ENCODE measurements around the gene AGPAT4. TPM values are rescaled to one million over a fixed set of nuclear protein-coding genes. Genes with fewer than 3 reads are reported as not detected.

The AGPAT4 gene
- total RNA-seq, 1 experiment from 2014 or later: 10.1 TPM

GRCh38 chr6:161268531-161269210 lies 5.2 kb downstream of the AGPAT4 start:
- H3K36me3 ChIP-seq (ENCODE audit: insufficient read depth, low read length, poor library complexity, severe bottlenecking): no peaks in the 10 kb centered on the region
- POLR2A ChIA-PET (ENCODE audit: low non-redundant PET): no interaction called here

DNA sequence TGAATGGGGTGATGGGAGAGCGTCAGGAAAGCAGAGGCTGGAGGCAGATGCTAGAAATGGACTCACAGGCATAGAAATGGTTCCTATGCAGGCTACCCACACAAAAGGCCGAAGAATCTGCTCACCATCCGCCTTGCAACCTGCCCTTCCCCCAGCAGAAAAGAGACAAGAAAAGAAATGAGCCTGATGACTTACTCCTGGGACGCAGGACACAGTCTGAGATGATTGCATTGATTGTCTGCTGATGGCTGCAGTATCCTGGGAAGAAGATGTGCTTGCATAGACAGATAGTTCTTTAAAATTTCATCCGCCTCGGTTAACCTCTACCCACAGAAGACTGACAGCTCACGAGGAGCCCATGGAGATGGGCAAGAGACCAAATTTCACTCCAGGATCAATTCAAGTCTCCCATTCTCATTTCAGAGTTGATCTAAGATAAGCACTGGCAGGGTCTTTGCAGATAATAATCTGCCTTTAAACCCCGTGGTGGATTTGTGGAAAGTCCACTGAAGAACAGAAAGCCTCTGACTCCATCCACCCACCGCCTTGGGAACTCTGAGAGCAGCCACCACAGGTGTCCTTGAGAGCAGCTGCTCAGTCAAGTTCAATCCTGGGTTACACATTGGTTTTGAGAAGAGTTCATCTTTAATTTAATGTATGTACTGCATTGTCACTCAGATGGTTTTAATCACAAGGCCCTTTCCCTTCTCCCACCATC lies 7.2 kb downstream of the AGPAT4 start:
- intact Hi-C loops (cut with micrococcal nuclease; ENCODE audit: unreplicated experiment): no loop called here
- H3K36me3 ChIP-seq (ENCODE audit: insufficient read depth, low read length, poor library complexity, severe bottlenecking): no peaks in the 10 kb centered on the region
- no TSS peak for BruUV-seq (replicated peaks)
- no peaks in the 10 kb centered on the region for H3K27me3 ChIP-seq (replicated peaks; ENCODE audit: insufficient read depth, low read depth, low read length, poor library complexity)
- H3K4me1 ChIP-seq (ENCODE audit: insufficient read depth, low read length, poor library complexity, severe bottlenecking): no peaks in the 10 kb centered on the region
- ChIA-PET CTCF (no interaction called here), POLR2A (ENCODE audit: low non-redundant PET) (no interaction called here)
- DNase-seq (ENCODE audit: low spot score): no peak
- H3K9me3 ChIP-seq (ENCODE audit: low read depth, low read length, poor library complexity, severe bottlenecking): no peaks in the 10 kb centered on the region
- H3K4me3 ChIP-seq (ENCODE audit: low read depth, low read length, poor library complexity, severe bottlenecking): no peak overlapping the region
- no peak overlapping the region for H3K27ac ChIP-seq (ENCODE audit: low read depth, low read length, poor library complexity, severe bottlenecking)
- TF ChIP-seq CTCF (conservative IDR thresholded peaks at IDR 0.05; ENCODE audit: low read depth, low read length) (no peak), EZH2 (IDR thresholded peaks at IDR 0.05; ENCODE audit: borderline replicate concordance, low read depth, low read length, poor library complexity, severe bottlenecking) (no peak)

More at GRCh38 chr6:161268531-161269210, 5.2 kb downstream of the AGPAT4 start:
- Histone ChIP-seq H3K4me1 (ENCODE audit: insufficient read depth, low read length, poor library complexity, severe bottlenecking) (peaks cover 8% of the 10 kb centered on the region), H3K9me3 (ENCODE audit: low read depth, low read length, poor library complexity, severe bottlenecking) (no peaks in the 10 kb centered on the region), H3K27ac (ENCODE audit: low read depth, low read length, poor library complexity, severe bottlenecking) (no peak overlapping the region), H3K27me3 (replicated peaks; ENCODE audit: insufficient read depth, low read depth, low read length, poor library complexity) (no peaks in the 10 kb centered on the region), H3K4me3 (ENCODE audit: low read depth, low read length, poor library complexity, severe bottlenecking) (no peak overlapping the region)
- BruUV-seq (replicated peaks): no TSS peak
- DNase-seq (ENCODE audit: low spot score): no peak
- intact Hi-C loops (cut with micrococcal nuclease; ENCODE audit: unreplicated experiment): no loop called here
- CTCF ChIA-PET: no interaction called here
- TF ChIP-seq EZH2 (IDR thresholded peaks at IDR 0.05; ENCODE audit: borderline replicate concordance, low read depth, low read length, poor library complexity, severe bottlenecking) (no peak), CTCF (conservative IDR thresholded peaks at IDR 0.05; ENCODE audit: low read depth, low read length) (no peak)

GRCh38 chr6:161265975-161266374 lies 7.9 kb downstream of the AGPAT4 start:
- no peak overlapping the region for H3K27ac ChIP-seq (ENCODE audit: low read depth, low read length, poor library complexity, severe bottlenecking)
- TF ChIP-seq EZH2 (IDR thresholded peaks at IDR 0.05; ENCODE audit: borderline replicate concordance, low read depth, low read length, poor library complexity, severe bottlenecking) (no peak), CTCF (conservative IDR thresholded peaks at IDR 0.05; ENCODE audit: low read depth, low read length) (no peak)

More at GRCh38 chr6:161265975-161266374, 7.9 kb downstream of the AGPAT4 start:
- CTCF ChIA-PET: no interaction called here
- H3K36me3 ChIP-seq (ENCODE audit: insufficient read depth, low read length, poor library complexity, severe bottlenecking): no peaks in the 10 kb centered on the region
- no peaks in the 10 kb centered on the region for H3K27me3 ChIP-seq (replicated peaks; ENCODE audit: insufficient read depth, low read depth, low read length, poor library complexity)
- POLR2A ChIA-PET (ENCODE audit: low non-redundant PET): no interaction called here
- no peak overlapping the region for H3K4me3 ChIP-seq (ENCODE audit: low read depth, low read length, poor library complexity, severe bottlenecking)
- DNase-seq (ENCODE audit: low spot score): no peak
- intact Hi-C loops (cut with micrococcal nuclease; ENCODE audit: unreplicated experiment): no loop called here
- H3K9me3 ChIP-seq (ENCODE audit: low read depth, low read length, poor library complexity, severe bottlenecking): no peaks in the 10 kb centered on the region
- no TSS peak for BruUV-seq (replicated peaks)
- H3K4me1 ChIP-seq (ENCODE audit: insufficient read depth, low read length, poor library complexity, severe bottlenecking): no peaks in the 10 kb centered on the region

Data from A673 (cell line).